CD4-positive, alpha-beta memory T cell (primary cell): Measurements from ENCODE around the gene SAP30L. TPM values are rescaled to one million over a fixed set of nuclear protein-coding genes. Genes with fewer than 3 reads are reported as not detected.

Experiments
- CTCF ChIA-PET: fragments of 350-600 bp; sonication (Branson Sonifier 250); formaldehyde crosslinking; loops from one replicate; lab custom pipeline; 2021; ENCODE audit warnings: inconsistent platforms; ENCODE audit not compliant: partially characterized antibody; lab: Charles Lee
- POLR2A ChIA-PET: fragments of 350-600 bp; sonication (Branson Sonifier 250); formaldehyde crosslinking; loops from one replicate; lab custom pipeline; 2021; ENCODE audit not compliant: partially characterized antibody; lab: Charles Lee
- DNase-seq, 5 donors: peaks; one replicate each; pipeline versions ENCODE4 v3.0.0 to v3.0.0-alpha.2; 2020 to 2022; ENCODE audit warnings: mixed read lengths in 1 of 5
- H3K27ac ChIP-seq: one replicate; pipeline ENCODE4 v1.7.0; 2013; ENCODE audit warnings: low read depth, low read length
- H3K27me3 ChIP-seq: 2 replicates; pipeline ENCODE4 v1.7.0; 2013; ENCODE audit warnings: mild to moderate bottlenecking, low read length, moderate library complexity; ENCODE audit not compliant: insufficient read depth
- H3K36me3 ChIP-seq: 2 replicates; pipeline ENCODE4 v1.7.0; 2013; ENCODE audit warnings: mild to moderate bottlenecking, low read length, moderate library complexity; ENCODE audit not compliant: insufficient read depth
- H3K4me1 ChIP-seq: 2 replicates; pipeline ENCODE4 v1.7.0; 2013; ENCODE audit warnings: mild to moderate bottlenecking, low read length, moderate library complexity; ENCODE audit not compliant: insufficient read depth
- H3K4me3 ChIP-seq, 2 donors: one replicate each; pipeline ENCODE4 v1.7.0; 2013; ENCODE audit warnings: low read length in 2 of 2, mild to moderate bottlenecking in 1 of 2
- H3K9me3 ChIP-seq, 2 donors: one replicate each; pipeline ENCODE4 v1.7.0; 2013; ENCODE audit warnings: low read length in 2 of 2, control low read depth in 1 of 2; ENCODE audit not compliant: control insufficient read depth in 1 of 2
- H3K27ac Mint-ChIP-seq, 7 donors: one replicate each; pipeline ENCODE4 v1.8.0; 2020 to 2021; ENCODE audit warnings: mixed read lengths in 7 of 7, mild to moderate bottlenecking in 6 of 7, inconsistent platforms in 3 of 7, moderate library complexity in 3 of 7
- H3K27me3 Mint-ChIP-seq, 2 donors: one replicate each; pipeline ENCODE4 v1.8.0; 2020 to 2021; ENCODE audit warnings: mixed read lengths in 2 of 2
- H3K36me3 Mint-ChIP-seq, 2 donors: one replicate each; pipeline ENCODE4 v1.8.0; 2020 to 2021; ENCODE audit warnings: mixed read lengths in 2 of 2, inconsistent platforms in 1 of 2, mild to moderate bottlenecking in 1 of 2
- H3K4me1 Mint-ChIP-seq, 4 donors: one replicate each; pipeline ENCODE4 v1.8.0; 2020 to 2021; ENCODE audit warnings: mixed read lengths in 4 of 4, mild to moderate bottlenecking in 1 of 4
- H3K4me3 Mint-ChIP-seq, 8 donors: one replicate each; pipeline ENCODE4 v1.8.0; 2020 to 2021; ENCODE audit warnings: mixed read lengths in 8 of 8, mild to moderate bottlenecking in 7 of 8, moderate library complexity in 6 of 8, inconsistent platforms in 3 of 8
- H3K9me3 Mint-ChIP-seq, 8 donors: one replicate each; pipeline ENCODE4 v1.8.0; 2020 to 2021; ENCODE audit warnings: mixed read lengths in 8 of 8, mild to moderate bottlenecking in 5 of 8, inconsistent platforms in 3 of 8, moderate library complexity in 1 of 8
- intact Hi-C: fragments of 100-400 bp; cut with micrococcal nuclease; formaldehyde crosslinking; loops from one replicate; pipeline ENCODE4 v1.15.1; 2023
- polyA plus RNA-seq, 2 donors: library from polyadenylated mRNA; unstranded; fragments of 300-500 nt; fragmentation: Illumina TruSeq; gene quantifications; one replicate each; pipeline ENCODE4 v1.2.3, GENCODE V29; 2021
- total RNA-seq, 2 experiments: library from RNA; stranded (reverse); gene quantifications; one replicate each; pipeline ENCODE4 v1.2.3, GENCODE V29; 2021

The SAP30L gene
- total and polyA plus RNA-seq, 4 experiments from 2014 or later, result 19.4 to 47.5 (median 40.8) TPM

DNA sequence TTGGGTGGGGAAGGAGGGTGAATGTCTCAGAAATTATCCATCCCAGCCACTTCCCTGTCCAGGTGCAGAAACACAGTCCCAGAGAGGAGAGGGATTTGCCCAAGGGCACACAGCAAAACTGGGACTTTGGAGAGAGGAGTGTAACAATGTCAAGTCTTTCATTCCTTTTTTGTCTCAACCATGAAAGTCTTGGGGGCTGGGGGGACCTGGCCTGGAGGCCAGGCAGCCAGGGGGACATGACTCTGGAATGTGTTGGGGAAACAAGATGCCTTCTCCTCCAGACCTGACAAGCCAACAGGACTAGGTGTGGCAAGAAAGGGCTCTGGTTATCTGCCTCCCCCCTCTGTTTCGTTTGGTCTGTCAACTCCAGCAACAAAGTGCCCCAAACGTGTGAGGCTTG is 46.1 kb downstream of the SAP30L start:
- peaks cover 18% of the 10 kb centered on the region for H3K27me3 ChIP-seq
- no peak for DNase-seq
- CTCF ChIA-PET, result no interaction called here
- no peaks in the 10 kb centered on the region for H3K36me3 Mint-ChIP-seq
- no peaks in the 10 kb centered on the region for H3K9me3 ChIP-seq
- no peak overlapping the region for H3K27ac Mint-ChIP-seq
- no peaks in the 10 kb centered on the region for H3K9me3 Mint-ChIP-seq
- peaks cover 23 to 40% of the 10 kb centered on the region in 2 donors for H3K27me3 Mint-ChIP-seq
- POLR2A ChIA-PET, result no interaction called here
- no peak overlapping the region for H3K4me3 Mint-ChIP-seq
- no peaks in the 10 kb centered on the region for H3K4me1 ChIP-seq
- H3K27ac ChIP-seq, result no peak overlapping the region
- intact Hi-C loops, result no loop called here
- H3K36me3 ChIP-seq, result no peaks in the 10 kb centered on the region
- no peaks in the 10 kb centered on the region for H3K4me1 Mint-ChIP-seq
- H3K4me3 ChIP-seq, result no peak overlapping the region

DNA sequence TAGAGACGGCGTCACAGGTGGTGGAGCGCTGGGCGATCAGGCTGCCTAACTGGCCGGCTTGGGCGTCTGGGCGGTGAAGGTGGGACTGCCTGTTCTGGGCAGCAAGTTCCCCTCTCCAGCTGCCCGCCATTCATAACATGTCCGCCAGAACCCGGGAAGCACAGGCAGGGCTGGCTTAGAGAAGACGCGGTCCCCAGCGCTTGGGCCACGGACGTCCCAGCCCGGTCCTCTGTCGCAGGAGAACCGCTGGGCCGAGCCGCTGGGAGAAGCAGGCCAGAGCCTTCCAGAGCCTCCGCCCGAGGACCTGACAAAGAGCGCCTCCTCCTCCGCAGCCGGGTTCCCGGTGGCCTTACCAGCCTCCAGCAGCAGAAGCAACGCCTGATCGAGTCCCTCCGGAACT is 47.5 kb downstream of the SAP30L start:
- Mint-ChIP-seq H3K9me3 (no peaks in the 10 kb centered on the region), H3K36me3 (no peaks in the 10 kb centered on the region), H3K27ac (no peak overlapping the region), H3K4me3 (no peak overlapping the region), H3K4me1 (no peaks in the 10 kb centered on the region), H3K27me3 (peaks cover 17 to 36% of the 10 kb centered on the region in 2 donors)
- Histone ChIP-seq H3K27ac (no peak overlapping the region), H3K4me1 (no peaks in the 10 kb centered on the region), H3K27me3 (peaks cover 18% of the 10 kb centered on the region), H3K4me3 (no peak overlapping the region), H3K9me3 (no peaks in the 10 kb centered on the region), H3K36me3 (no peaks in the 10 kb centered on the region)
- CTCF ChIA-PET, result no interaction called here
- POLR2A ChIA-PET, result no interaction called here
- intact Hi-C loops, result no loop called here
- no peak for DNase-seq

DNA sequence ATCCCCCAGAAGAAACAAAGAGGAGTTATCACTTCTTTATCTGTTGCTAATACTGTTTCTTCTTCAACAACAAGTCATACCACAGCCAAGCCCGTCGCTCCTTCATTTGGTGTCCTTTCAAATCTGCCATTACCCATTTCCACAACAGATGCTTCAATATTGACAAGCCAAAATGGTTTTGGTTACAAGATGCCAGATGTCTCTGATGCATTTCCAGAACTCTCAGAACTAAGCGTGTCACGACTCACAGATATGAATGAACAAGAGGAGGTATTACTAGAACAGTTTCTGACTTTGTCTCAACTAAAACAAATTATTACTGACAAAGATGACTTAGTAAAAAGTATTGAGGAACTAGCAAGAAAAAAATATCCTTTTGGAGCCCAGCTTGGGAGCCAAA is 48.2 kb downstream of the SAP30L start:
- H3K36me3 ChIP-seq, result no peaks in the 10 kb centered on the region
- H3K4me3 ChIP-seq, result no peak overlapping the region
- ChIA-PET POLR2A (no interaction called here), CTCF (interaction anchor here (1.2 to 1.3 kb wide), 2 partner anchors 26 to 27 kb away, joined by 3 read pairs; no protein-coding TSS in a partner anchor)
- H3K27ac ChIP-seq, result no peak overlapping the region
- H3K27me3 Mint-ChIP-seq, result peaks cover 17 to 36% of the 10 kb centered on the region in 2 donors
- no peak for DNase-seq
- no peak overlapping the region for H3K27ac Mint-ChIP-seq
- intact Hi-C loops, result no loop called here
- H3K4me1 Mint-ChIP-seq, result no peaks in the 10 kb centered on the region
- no peaks in the 10 kb centered on the region for H3K36me3 Mint-ChIP-seq
- no peaks in the 10 kb centered on the region for H3K9me3 Mint-ChIP-seq
- no peaks in the 10 kb centered on the region for H3K4me1 ChIP-seq
- no peak overlapping the region for H3K4me3 Mint-ChIP-seq
- H3K27me3 ChIP-seq, result peaks cover 18% of the 10 kb centered on the region
- H3K9me3 ChIP-seq, result no peaks in the 10 kb centered on the region

DNA sequence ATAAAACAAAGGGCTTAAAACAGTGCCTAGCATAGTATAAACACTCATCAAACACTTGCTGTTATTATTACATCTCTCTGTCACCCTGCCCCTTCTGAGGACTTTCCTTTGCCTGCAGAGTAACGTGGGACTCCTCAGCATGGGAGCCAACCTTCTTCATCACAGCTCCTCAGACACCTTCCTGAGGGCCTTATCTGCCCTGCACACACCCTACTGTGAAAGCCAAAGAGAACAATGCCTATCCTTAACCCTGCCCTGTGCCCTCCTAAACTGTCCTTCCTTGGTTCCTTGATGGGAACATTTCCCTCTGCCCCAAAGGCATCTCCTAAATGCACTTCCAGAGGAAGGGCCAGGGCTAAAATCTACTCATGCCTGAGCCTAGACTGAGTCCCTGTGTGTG is 52.8 kb downstream of the SAP30L start:
- H3K4me1 Mint-ChIP-seq, result no peaks in the 10 kb centered on the region
- H3K36me3 Mint-ChIP-seq, result no peaks in the 10 kb centered on the region
- intact Hi-C loops, result no loop called here
- POLR2A ChIA-PET, result no interaction called here
- H3K27ac Mint-ChIP-seq, result no peak overlapping the region
- no peaks in the 10 kb centered on the region for H3K9me3 Mint-ChIP-seq
- Histone ChIP-seq H3K9me3 (no peaks in the 10 kb centered on the region), H3K27ac (no peak overlapping the region), H3K27me3 (peaks cover 5% of the 10 kb centered on the region), H3K4me3 (no peak overlapping the region), H3K36me3 (no peaks in the 10 kb centered on the region), H3K4me1 (no peaks in the 10 kb centered on the region)
- DNase-seq, result no peak
- H3K4me3 Mint-ChIP-seq, result no peak overlapping the region
- H3K27me3 Mint-ChIP-seq, result peaks cover 7 to 24% of the 10 kb centered on the region in 2 donors
- CTCF ChIA-PET, result interaction anchor here (1.2 kb wide), 1 partner anchor 31 kb away, joined by 3 read pairs; no protein-coding TSS in a partner anchor

DNA sequence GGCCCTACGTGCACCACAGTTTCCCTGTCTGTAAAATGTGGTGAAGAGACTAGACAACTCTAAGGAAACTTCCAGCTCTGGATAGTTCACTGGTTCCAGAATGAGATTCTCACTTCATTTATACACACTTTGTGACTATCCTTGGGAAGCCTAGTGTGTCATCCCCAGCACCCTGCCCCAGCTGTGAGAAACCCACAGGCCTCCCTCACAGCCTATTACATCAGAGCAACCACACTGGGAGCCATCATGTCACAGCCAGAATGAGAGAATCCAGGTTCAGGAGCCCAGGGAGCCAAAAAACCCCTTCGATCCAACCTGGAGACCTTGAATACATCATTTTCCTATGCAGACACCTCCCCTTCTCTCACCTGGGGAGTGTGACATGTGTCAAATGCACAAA is 53.2 kb downstream of the SAP30L start:
- H3K27ac Mint-ChIP-seq, result no peak overlapping the region
- Histone ChIP-seq H3K27me3 (peaks cover 5% of the 10 kb centered on the region), H3K9me3 (no peaks in the 10 kb centered on the region), H3K4me1 (no peaks in the 10 kb centered on the region), H3K4me3 (no peak overlapping the region), H3K36me3 (no peaks in the 10 kb centered on the region), H3K27ac (no peak overlapping the region)
- H3K9me3 Mint-ChIP-seq, result no peaks in the 10 kb centered on the region
- no peak for DNase-seq
- intact Hi-C loops, result no loop called here
- ChIA-PET CTCF (no interaction called here), POLR2A (no interaction called here)
- H3K36me3 Mint-ChIP-seq, result no peaks in the 10 kb centered on the region
- no peak overlapping the region for H3K4me3 Mint-ChIP-seq
- peaks cover 5 to 20% of the 10 kb centered on the region in 2 donors for H3K27me3 Mint-ChIP-seq
- no peaks in the 10 kb centered on the region for H3K4me1 Mint-ChIP-seq

DNA sequence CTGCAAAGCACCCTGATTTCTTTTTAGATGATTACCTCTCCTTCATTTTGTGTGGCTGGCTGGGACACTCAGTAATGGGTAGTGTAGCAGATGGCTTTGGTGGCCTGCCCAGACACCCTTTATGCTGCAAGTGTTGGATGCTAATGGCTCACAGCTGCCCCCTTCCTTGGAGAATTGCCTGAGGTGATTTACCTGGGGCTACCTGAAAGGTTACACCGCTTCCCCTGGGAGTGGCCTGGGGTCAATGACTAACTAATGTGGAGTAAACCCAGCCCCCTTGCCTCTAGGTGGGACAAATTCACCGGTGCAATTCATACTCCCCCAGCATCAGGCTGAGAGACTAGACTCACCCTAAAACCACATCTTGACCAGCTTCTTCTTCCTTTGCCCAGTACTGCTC is 55.8 kb downstream of the SAP30L start:
- Histone ChIP-seq H3K36me3 (no peaks in the 10 kb centered on the region), H3K27me3 (no peaks in the 10 kb centered on the region), H3K27ac (no peak overlapping the region), H3K9me3 (no peaks in the 10 kb centered on the region), H3K4me3 (no peak overlapping the region), H3K4me1 (no peaks in the 10 kb centered on the region)
- intact Hi-C loops, result no loop called here
- H3K36me3 Mint-ChIP-seq, result no peaks in the 10 kb centered on the region
- DNase-seq, result no peak
- H3K4me1 Mint-ChIP-seq, result no peaks in the 10 kb centered on the region
- no peak overlapping the region for H3K4me3 Mint-ChIP-seq
- CTCF ChIA-PET, result interaction anchor here (1.1 to 1.3 kb wide), 2 partner anchors 19 to 34 kb away, joined by 3 to 4 read pairs; no protein-coding TSS in a partner anchor
- POLR2A ChIA-PET, result no interaction called here
- no peaks in the 10 kb centered on the region for H3K9me3 Mint-ChIP-seq
- H3K27ac Mint-ChIP-seq, result no peak overlapping the region
- H3K27me3 Mint-ChIP-seq, result peaks cover 4 to 11% of the 10 kb centered on the region in 2 donors

DNA sequence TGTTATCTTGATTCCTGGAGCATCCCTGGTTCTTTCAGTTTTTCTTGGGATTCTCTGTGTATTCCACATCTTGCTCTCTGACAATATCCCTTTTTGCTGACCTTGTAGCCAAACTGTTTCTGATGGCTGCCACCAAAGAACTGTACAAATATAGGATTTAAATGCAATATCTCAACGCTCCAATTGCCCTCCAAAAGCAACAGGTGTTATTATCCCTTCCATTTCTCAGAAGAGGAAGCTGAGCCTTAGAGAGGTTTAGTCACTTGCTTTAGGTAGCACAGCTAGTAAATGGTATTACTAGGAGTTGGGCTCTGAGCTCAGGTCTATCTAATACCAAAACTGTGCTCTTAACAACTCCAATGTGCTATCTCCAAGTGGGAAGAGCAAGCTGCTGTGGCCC is 56.4 kb downstream of the SAP30L start:
- Histone ChIP-seq H3K9me3 (no peaks in the 10 kb centered on the region), H3K36me3 (no peaks in the 10 kb centered on the region), H3K4me1 (no peaks in the 10 kb centered on the region), H3K4me3 (no peak overlapping the region), H3K27me3 (no peaks in the 10 kb centered on the region), H3K27ac (no peak overlapping the region)
- intact Hi-C loops, result no loop called here
- Mint-ChIP-seq H3K27me3 (peaks cover 4 to 11% of the 10 kb centered on the region in 2 donors), H3K4me1 (no peaks in the 10 kb centered on the region), H3K27ac (no peak overlapping the region), H3K4me3 (no peak overlapping the region), H3K36me3 (no peaks in the 10 kb centered on the region), H3K9me3 (no peaks in the 10 kb centered on the region)
- CTCF ChIA-PET, result interaction anchor here (0.6 kb wide), 1 partner anchor 593 kb away, joined by 3 read pairs; no protein-coding TSS in a partner anchor
- DNase-seq, result no peak
- POLR2A ChIA-PET, result no interaction called here

DNA sequence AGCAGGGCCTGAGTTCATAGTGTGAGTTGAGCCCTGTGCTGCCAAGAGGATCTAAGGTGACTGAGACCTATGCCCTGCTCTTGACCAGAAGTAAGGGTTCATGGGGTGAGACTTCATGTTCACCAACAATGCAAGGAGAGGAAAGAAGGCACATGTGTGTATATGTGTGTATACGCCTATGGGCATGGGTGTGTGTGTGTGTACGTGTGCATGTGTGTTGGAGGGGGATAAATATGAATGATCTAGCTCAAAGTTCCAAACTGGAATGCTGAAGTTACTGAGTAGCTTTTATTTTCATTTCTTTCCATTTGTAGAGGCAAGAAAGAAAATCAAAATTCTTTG is 57.9 kb downstream of the SAP30L start:
- no peaks in the 10 kb centered on the region for H3K9me3 Mint-ChIP-seq
- no peaks in the 10 kb centered on the region for H3K4me1 Mint-ChIP-seq
- no peak overlapping the region for H3K27ac Mint-ChIP-seq
- no peaks in the 10 kb centered on the region for H3K36me3 ChIP-seq
- CTCF ChIA-PET, result no interaction called here
- POLR2A ChIA-PET, result no interaction called here
- peaks cover 9 to 10% of the 10 kb centered on the region in 2 donors for H3K27me3 Mint-ChIP-seq
- H3K4me1 ChIP-seq, result no peaks in the 10 kb centered on the region
- H3K9me3 ChIP-seq, result no peaks in the 10 kb centered on the region
- H3K27ac ChIP-seq, result no peak overlapping the region
- H3K4me3 Mint-ChIP-seq, result no peak overlapping the region
- H3K27me3 ChIP-seq, result no peaks in the 10 kb centered on the region
- H3K4me3 ChIP-seq, result no peak overlapping the region
- no peaks in the 10 kb centered on the region for H3K36me3 Mint-ChIP-seq
- intact Hi-C loops, result no loop called here
- no peak for DNase-seq
